Body of pancreas (tissue), 4 donors: ENCODE data around the gene CASZ1.

Experiments
- POLR2A ChIP-seq, 3 donors: fragments of 450-650 bp; IDR thresholded peaks; one replicate each; pipeline ENCODE4 v1.6.1; 2016; ENCODE audit warnings: antibody characterized with exemption in 3 of 3, mild to moderate bottlenecking in 2 of 3
- TF ChIP-seq, protein P1 (sequence below), 7 experiments: fragments of 450-650 bp in 4 of 7; fragments of 200-600 bp in 3 of 7; sonication (generic) in 3 of 7; IDR thresholded peaks; one replicate each; pipeline ENCODE4 v1.5.1; 2016 to 2019; ENCODE audit warnings: antibody characterized with exemption in 7 of 7

DNA sequence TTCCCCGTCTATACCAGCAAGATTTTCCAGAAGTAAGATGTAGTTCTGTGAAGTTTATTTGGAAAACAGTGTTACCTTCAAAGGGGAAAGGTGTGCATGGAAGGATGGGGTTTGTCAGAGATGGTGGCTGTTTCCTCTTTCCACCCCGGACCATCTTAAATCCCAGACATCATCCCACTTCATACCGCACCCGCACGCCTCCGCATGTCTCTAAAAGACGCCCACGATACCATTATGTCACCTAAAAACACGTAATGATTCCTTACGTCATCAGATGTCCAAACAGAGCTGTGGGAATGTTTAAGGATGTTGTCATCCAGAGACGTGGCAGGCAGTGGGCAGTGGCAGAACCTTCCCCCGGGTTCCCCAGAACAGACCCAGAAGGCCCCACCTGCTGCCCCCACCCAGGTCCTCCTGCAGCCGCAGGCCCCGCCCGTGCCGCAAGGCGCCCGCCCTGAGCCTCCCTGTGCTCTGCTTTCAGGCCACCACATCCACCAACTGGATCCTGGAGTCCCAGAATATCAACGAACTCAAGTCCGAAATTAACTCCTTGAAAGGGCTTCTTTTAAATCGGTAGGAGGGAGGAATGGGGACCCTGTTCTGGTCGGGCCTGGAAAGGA is 169.5 kb downstream of the CASZ1 start:
- no peak for TF ChIP-seq POLR2A (IDR thresholded peaks at IDR 0.05)
- TF ChIP-seq, protein P1, sequence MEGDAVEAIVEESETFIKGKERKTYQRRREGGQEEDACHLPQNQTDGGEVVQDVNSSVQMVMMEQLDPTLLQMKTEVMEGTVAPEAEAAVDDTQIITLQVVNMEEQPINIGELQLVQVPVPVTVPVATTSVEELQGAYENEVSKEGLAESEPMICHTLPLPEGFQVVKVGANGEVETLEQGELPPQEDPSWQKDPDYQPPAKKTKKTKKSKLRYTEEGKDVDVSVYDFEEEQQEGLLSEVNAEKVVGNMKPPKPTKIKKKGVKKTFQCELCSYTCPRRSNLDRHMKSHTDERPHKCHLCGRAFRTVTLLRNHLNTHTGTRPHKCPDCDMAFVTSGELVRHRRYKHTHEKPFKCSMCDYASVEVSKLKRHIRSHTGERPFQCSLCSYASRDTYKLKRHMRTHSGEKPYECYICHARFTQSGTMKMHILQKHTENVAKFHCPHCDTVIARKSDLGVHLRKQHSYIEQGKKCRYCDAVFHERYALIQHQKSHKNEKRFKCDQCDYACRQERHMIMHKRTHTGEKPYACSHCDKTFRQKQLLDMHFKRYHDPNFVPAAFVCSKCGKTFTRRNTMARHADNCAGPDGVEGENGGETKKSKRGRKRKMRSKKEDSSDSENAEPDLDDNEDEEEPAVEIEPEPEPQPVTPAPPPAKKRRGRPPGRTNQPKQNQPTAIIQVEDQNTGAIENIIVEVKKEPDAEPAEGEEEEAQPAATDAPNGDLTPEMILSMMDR (IDR thresholded peaks at IDR 0.05), result no peak
